HG02571 (cell line): Measurements from ENCODE around the gene SMAD7.

ENCODE experiments used
- ATAC-seq: cut with Tn5 transposase; IDR thresholded peaks from one replicate; pipeline ENCODE4 v1.9.1; 2021; ENCODE audit warnings: mild to moderate bottlenecking, moderate library complexity; ENCODE audit not compliant: unreplicated experiment

SMAD7 gene

DNA sequence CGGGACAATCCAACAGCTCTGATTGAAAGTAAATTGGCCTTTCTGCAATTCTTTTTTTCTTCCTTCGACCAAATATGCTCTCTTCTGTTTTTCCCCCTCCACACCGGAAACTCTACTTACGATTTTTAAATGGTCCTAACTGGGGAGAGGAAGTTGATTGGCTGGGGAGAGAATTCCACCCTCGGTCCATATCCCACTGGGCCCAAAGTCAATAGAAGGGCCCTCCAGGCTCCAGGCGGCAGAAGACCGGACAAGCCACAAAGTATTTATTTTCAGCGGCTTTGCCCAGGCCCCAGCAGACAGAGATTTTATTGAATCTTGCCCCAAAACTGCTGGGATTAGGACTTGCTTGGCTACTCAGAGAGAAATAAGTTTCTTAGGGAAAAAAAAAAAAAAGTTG is 37.1 kb upstream of the SMAD7 start:
- ATAC-seq: no peak

- ATAC-seq: no peak
Measured at GRCh38 chr18:48986851-48987761, 36.3 kb upstream of the SMAD7 start.

- ATAC-seq: no peak
Measured at GRCh38 chr18:48985161-48985560, 34.4 kb upstream of the SMAD7 start.

- no peak for ATAC-seq
Measured at GRCh38 chr18:48983793-48984437, 33.1 kb upstream of the SMAD7 start.

DNA sequence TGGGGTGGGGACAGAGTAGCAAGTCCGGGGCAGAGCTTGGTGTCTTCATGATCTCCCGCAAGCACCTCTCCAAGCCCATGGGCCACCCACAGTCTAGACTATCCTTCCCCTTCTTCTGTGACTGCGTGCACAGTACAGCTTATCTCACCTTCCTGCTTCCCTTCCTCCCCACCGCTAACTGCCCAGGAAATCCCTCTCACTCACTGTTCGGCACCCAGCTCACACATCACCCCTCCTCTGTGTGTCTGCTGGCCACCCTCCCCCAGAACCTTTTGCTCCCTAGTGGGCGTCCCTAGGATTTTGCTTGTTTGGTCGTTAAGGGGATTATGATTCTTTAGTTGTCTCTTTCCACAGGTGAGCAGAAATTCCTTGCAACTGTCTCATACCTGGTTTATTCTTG is 31.5 kb upstream of the SMAD7 start:
- ATAC-seq: no peak

GRCh38 chr18:48979944-48980890 is 29.5 kb upstream of the SMAD7 start:
- ATAC-seq: no peak

GRCh38 chr18:48977914-48978313 is 27.1 kb upstream of the SMAD7 start:
- ATAC-seq: no peak

GRCh38 chr18:48975817-48976649 is 25.3 kb upstream of the SMAD7 start:
- no peak for ATAC-seq

DNA sequence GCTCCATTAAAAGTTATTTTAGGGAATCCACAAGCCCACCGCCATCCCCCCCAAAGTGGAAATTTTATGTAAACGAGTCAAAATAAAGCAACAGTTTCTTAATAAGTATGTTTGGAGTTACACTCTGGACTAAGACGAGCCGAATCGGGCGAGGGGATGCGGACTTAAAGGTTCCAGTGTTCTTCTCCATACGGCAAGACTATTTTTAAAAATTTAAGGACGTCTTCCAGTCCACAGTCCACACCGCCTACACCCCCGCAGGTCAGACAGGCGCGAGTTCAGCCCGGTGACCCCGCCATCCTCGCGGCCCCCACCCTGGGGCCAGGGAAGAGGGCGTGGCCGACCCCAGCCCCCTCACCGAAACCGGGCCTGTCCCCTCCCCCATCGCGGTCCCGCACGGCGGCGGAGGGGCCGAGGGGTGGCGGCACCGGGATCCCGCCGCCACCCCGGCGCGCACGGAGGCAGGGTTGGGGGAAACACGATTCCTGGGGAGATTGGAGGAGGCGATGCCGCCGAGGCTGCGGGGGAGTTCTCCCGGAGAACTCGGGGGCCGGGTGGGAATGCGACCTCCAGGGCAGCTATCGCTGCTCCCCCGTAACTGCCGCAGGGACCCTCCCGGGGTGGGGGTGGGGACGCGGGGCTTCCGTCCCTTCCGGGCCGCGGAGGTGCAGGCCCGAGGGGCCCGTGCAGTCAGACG is 24.5 kb upstream of the SMAD7 start:
- no peak for ATAC-seq

DNA sequence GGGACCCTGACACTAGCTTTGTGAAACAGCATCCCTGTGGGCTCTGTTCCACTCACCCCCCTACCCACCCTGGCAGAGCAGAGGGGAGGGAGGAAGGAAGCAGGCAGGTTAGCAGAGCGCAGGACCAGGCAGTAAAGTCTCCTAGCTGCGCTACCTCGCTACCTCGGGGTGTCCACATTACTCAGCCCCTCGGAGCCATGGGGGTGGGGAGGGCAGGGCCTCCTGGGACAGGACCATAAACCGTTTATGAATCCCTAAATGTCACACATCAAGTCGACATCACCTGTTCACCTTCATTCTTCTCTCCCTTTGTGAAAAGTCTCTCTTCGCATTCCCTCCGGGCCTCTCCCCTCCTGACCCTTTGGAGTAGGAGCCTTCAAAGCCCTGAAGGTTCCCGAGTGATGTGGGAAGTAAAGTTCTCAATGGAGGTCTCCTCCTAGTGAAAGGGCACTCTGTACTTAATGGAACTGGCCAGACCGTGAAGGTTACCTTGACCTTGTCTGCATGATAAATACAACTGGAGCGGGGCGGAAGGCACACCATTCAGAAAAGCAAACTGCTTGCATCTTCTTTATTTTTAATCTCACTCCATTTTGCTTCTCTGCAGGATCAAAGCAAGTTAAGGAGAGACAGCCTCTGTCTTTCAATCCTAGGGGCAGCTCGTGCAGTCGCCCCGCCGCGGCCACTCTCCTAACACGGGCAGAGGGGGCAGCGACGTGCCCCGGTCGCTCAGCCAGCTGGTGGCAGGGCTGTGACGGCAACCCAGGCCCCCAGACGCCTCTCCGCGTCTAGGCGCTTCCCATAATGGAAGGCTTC is 23.7 kb upstream of the SMAD7 start:
- ATAC-seq: no peak

DNA sequence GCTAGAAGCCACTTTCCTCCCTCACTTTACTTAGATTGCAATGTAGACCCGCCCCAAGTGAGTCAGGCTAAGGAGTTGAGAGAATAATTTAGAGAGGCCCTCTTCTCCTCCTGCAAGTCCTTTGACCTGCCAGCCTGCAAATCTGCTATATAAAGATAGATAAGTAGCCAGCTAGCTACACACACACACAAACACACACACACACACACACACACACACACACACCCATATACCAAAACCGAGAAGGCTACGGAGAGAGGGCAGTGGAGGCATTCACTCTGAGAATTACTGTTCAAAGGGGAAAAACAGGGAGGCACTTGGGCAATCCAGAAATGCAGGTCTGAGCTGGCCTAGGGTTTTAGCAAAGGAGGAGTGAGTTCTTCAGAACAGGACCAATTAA is 23.0 kb upstream of the SMAD7 start:
- no peak for ATAC-seq

GRCh38 chr18:48968412-48969215 is 17.8 kb upstream of the SMAD7 start:
- ATAC-seq: no peak

DNA sequence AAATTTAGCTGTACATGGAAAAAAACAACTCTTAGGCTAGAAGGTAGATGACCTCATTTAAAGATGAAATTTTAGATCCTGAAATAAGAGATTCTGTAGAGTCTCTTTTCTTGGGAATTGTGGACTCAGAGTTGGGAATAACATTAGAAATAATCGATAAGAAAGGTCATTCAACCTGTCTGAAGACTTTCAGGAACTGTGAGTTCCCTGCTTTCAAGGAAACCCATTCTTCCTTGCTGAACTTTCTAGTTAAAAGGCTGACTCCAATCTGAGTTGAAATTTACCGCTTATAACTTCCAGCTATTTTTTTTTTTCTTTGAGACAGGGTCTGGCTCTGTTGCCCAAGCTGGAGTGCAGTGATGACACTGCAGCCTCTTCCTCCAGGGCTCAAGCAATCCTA is 16.8 kb upstream of the SMAD7 start:
- no peak for ATAC-seq

DNA sequence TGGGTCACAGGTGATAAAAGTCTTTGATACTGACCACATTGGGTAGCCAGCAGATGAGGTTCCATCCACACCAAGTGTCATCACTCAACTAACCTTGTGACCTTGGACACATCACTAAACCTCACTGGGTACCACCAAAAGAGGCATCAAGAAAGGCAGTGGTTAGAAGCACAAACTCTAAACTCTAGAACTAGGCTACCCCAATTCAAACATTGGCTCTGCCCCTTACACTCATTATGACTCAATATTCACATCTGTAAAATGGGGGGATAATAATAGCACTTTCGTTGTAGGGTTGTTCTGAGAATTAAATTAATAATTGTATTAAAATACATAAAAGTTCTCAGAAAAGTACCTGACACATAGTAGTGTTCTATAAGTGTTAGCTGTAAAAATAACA is 15.8 kb upstream of the SMAD7 start:
- ATAC-seq: no peak

DNA sequence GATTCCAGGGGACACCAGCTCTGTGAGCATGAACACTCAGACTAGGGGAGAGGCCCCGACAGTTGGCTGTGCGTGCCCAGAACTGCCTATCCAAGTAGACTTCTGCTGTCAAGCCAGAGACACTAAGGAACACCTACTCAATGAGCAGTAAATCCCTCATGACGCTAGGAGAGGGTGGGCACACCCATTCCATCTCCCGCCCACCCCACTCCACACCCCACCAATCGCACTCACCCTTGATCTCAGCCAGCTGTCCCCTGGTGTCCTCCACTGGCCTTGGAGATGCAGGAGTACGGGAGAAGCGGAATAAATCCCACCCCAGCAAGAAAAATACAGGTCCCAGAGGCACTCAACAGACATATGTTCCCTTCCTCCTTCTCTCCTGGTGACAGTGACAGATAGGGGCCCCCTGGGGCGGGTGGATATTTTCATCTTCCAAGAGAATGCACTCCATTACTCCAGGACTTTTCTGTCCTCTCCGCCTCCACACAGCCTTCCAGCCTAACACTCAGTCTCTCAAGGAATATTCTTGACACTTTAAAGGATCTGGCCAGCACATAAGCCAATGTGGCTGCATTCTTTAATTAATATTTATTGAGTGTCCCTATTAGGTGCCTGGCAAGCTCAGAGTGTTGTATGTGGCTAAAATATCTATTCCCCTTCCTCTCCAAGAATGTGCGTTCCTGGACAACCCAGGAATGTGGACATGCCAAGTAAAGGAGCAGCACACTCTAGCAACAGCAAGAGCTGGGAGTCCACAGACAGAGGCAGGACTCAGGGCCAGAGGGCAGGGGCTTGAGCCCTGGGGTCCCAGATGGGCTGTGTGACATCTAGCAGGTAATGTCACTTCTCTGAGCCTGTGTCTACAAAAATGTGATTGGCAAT is 13.1 kb upstream of the SMAD7 start:
- no peak for ATAC-seq

GRCh38 chr18:48962994-48963561 is 12.3 kb upstream of the SMAD7 start:
- ATAC-seq: no peak
